Stimulated activated naive CD8-positive, alpha-beta T cell treated with anti-CD3 and anti-CD28 coated beads, Interleukin-15, amount 100 ng/mL, for 72 hours (primary cell): Measurements from ENCODE around the gene TRABD2B.

ENCODE experiments used
- ATAC-seq: fragments of 150-1000 bp; cut with Tn5 transposase; 2 replicates; pipeline ENCODE4 v1.10.0; 2021; ENCODE audit warnings: mild to moderate bottlenecking, moderate library complexity
- DNase-seq, 2 donors: peaks; one replicate each; pipeline ENCODE4 v3.0.0; 2021 to 2022
- H3K27ac Mint-ChIP-seq, 2 donors: one replicate each; pipeline ENCODE4 v1.8.0; 2022; ENCODE audit warnings: mild to moderate bottlenecking in 2 of 2, mixed read lengths in 2 of 2, moderate library complexity in 2 of 2
- H3K27me3 Mint-ChIP-seq: one replicate; pipeline ENCODE4 v1.8.0; 2022; ENCODE audit warnings: mixed read lengths
- H3K4me1 Mint-ChIP-seq: one replicate; pipeline ENCODE4 v1.8.0; 2022; ENCODE audit warnings: mild to moderate bottlenecking, mixed read lengths
- H3K4me3 Mint-ChIP-seq, 2 donors: one replicate each; pipeline ENCODE4 v1.8.0; 2022; ENCODE audit warnings: mild to moderate bottlenecking in 2 of 2, mixed read lengths in 2 of 2, moderate library complexity in 1 of 2
- H3K9me3 Mint-ChIP-seq, 2 donors: one replicate each; pipeline ENCODE4 v1.8.0; 2022; ENCODE audit warnings: mixed read lengths in 2 of 2

The TRABD2B gene

DNA sequence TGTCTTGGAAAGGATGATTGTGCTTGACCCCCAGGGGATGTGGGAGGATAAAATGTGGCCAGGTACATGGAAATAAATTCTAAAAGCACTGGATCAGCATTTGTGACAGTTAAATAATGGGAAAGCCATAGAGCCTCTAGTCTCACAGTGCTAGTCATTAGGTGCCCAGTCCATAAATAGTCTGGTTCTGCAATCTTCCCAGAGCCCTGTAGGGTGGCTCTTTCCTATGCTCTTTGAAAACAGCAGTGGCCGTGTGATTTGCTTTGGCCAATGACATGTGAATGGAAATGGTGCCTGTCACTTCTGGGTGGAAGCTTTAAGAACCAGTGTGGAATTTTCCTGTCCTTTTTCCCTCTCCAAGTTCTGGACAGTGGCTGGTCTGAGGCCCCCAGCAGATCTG is 113.2 kb downstream of the TRABD2B start:
- Mint-ChIP-seq H3K9me3 (no peaks in the 10 kb centered on the region), H3K27ac (no peak overlapping the region), H3K4me1 (no peaks in the 10 kb centered on the region), H3K27me3 (no peaks in the 10 kb centered on the region), H3K4me3 (no peak overlapping the region)
- ATAC-seq (no peak), DNase-seq (no peak)

DNA sequence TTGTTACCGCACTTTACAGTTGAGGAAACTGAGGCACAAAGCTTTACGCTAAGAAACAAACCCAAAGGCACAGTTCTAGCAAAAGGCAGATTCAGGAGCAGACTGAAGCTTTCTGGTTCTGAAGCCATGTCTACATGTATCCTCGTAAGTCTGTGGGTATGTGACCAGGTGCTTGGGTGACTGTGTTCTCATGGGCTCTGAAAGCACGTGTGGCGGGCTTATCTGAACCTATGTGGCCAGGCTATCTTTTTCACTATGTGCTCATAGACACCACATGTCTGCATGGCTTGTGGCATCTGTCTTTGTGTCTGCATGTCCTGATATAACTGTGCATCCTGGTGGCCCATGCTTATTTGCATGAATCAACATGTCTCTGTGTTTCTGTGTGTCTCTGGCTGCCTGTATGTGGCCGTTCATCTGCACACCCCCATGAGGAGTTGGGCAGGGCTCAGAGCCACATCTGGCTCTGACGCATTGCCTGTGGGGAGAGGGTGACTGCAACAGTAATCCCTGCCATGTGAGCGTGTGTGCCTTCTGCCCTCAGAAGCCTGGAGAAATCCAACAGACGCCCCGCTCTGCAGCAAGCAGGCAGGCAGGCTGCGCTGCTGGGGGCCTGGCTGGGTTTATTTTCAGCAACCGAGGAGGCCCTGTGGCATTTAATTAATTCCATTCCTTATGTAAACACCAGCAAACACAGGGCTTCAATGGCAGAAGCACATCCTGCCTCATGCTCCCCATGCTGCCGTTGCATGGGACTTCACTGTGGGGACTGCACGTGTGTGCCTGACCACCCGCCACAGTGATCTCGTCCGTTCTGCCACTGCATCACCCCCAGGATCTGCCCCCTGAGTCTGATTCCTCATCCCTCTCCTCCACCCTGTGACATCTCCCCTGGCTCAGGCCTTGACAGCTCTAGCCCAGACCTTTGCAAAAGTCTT is 115.4 kb downstream of the TRABD2B start:
- ATAC-seq (no peak), DNase-seq (no peak)
- no peaks in the 10 kb centered on the region for H3K9me3 Mint-ChIP-seq
- H3K4me1 Mint-ChIP-seq = no peaks in the 10 kb centered on the region
- H3K4me3 Mint-ChIP-seq = no peak overlapping the region
- peaks cover 1% of the 10 kb centered on the region for H3K27me3 Mint-ChIP-seq
- H3K27ac Mint-ChIP-seq = no peak overlapping the region

DNA sequence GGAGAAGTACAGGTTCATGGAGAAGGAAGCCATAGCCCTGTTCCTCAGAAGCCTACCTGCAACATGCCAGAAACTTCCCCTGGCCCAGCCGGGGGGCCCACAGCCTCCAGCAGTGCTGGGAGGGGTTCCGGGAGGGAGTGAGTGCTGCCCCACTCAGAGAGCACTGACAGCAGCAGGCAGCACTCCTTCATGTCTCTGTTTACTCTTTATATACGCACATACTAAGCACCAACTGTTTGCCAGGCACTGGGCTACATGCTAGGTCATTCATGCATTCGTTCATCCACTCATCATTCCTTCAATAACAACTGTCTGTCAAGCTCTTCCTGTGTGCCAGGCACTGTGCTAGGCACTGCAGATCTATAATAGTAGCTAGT is 120.6 kb downstream of the TRABD2B start:
- H3K27me3 Mint-ChIP-seq = peaks cover 5% of the 10 kb centered on the region
- H3K9me3 Mint-ChIP-seq = no peaks in the 10 kb centered on the region
- no peak overlapping the region for H3K27ac Mint-ChIP-seq
- ATAC-seq (peak; percentile 10), DNase-seq (no peak)
- no peak overlapping the region for H3K4me3 Mint-ChIP-seq
- no peaks in the 10 kb centered on the region for H3K4me1 Mint-ChIP-seq

DNA sequence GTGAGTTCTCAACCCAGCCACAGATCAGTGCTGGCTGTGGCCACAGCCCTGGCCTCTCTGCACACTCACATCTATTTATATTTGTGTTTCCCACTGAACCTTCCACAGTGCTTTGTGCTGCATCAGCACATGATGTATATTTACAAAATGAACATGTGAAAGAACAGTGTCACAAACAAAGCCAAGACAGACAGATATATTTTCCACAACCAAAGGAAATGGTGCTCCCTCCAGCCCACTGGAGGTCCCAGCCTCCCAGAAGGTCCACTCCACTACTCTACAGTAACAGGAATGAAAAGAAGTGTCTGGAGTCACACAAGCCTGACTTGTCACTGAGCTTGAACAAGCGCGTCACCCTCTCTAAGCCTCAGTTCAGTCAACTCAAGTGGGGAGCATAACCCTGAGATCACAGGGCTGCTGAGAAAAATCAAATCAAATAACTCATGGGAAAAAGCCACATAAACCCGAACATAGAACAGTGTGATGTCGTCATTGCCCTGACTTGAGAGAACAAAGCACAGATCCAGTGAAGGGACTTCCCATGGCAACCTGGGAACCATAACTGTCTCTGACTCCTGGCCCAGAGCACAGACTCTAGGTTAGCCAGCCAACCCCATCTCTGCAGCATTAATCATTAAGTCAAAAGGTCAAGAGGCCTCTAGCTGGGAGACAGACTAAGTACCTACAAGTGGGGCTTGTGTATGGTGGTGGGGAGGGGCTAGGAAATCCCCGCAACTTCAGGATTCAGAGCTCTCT is 121.2 kb downstream of the TRABD2B start:
- H3K4me1 Mint-ChIP-seq = no peaks in the 10 kb centered on the region
- peaks cover 5% of the 10 kb centered on the region for H3K27me3 Mint-ChIP-seq
- H3K4me3 Mint-ChIP-seq = no peak overlapping the region
- ATAC-seq (peak; percentile 22), DNase-seq (no peak)
- no peak overlapping the region for H3K27ac Mint-ChIP-seq
- no peaks in the 10 kb centered on the region for H3K9me3 Mint-ChIP-seq

DNA sequence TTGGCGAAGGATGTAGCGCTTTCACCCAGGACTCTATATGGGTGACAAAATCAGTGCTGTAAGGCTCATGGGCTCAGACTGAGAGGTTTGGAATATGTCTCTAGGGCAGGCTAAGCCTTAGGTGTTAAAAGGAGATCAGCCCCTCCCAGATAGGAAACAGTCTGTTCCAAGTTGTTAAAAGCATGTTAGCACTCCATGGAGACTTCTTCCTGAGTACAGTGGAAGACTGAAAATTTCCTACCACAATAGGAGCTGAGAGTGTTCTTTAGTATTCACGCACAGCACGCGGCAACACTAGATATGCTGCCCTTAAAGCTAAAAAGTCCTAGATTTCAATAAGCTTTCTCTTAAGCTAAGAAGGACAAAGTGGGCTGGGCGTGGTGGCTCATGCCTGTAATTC is 122.1 kb downstream of the TRABD2B start:
- DNase-seq (no peak), ATAC-seq (no peak)
- Mint-ChIP-seq H3K27ac (no peak overlapping the region), H3K27me3 (peaks cover 5% of the 10 kb centered on the region), H3K4me1 (no peaks in the 10 kb centered on the region), H3K9me3 (no peaks in the 10 kb centered on the region), H3K4me3 (no peak overlapping the region)

DNA sequence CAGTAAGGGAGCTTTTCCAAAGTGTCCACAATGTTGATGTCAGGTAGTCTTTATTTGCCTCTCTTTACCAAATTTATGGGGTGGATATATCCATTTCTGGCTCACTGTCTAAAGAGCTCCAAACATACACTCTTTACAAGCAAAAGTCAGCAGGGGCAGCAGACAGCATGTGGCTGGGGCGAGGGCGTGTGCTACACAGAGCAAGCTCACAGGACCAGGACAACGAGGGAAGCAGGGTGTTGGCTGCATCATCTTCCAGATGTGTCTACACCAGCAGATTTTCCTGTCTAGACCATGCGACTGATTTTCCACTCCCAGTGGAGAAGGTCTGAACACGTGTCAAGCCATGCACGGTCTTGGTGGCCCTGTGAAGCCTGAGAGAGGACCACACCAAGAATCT is 123.8 kb downstream of the TRABD2B start:
- H3K27ac Mint-ChIP-seq = no peak overlapping the region
- ATAC-seq (no peak), DNase-seq (no peak)
- peaks cover 5% of the 10 kb centered on the region for H3K27me3 Mint-ChIP-seq
- no peaks in the 10 kb centered on the region for H3K9me3 Mint-ChIP-seq
- H3K4me1 Mint-ChIP-seq = no peaks in the 10 kb centered on the region
- H3K4me3 Mint-ChIP-seq = no peak overlapping the region

DNA sequence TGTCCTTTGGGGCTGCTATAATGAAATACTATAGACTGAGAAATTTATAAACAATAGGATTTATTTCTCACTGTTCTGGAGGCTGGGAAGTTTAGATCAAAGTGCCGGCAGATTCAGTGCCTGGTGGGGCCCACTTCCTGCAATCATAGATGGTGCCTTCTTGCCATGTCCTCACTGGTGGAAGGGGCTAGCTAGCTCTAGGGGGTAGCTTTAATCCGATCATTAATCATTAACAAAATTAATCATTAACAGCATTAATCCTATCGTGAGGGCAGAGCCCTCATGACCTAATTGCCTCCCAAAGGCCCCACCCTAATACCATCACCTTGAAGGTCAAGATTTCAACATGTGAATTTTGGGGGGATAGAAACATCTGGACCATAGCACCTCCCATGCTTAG is 124.3 kb downstream of the TRABD2B start:
- Mint-ChIP-seq H3K9me3 (no peaks in the 10 kb centered on the region), H3K27ac (no peak overlapping the region), H3K4me1 (no peaks in the 10 kb centered on the region), H3K27me3 (peaks cover 5% of the 10 kb centered on the region), H3K4me3 (no peak overlapping the region)
- ATAC-seq = no peak
- no peak for DNase-seq

DNA sequence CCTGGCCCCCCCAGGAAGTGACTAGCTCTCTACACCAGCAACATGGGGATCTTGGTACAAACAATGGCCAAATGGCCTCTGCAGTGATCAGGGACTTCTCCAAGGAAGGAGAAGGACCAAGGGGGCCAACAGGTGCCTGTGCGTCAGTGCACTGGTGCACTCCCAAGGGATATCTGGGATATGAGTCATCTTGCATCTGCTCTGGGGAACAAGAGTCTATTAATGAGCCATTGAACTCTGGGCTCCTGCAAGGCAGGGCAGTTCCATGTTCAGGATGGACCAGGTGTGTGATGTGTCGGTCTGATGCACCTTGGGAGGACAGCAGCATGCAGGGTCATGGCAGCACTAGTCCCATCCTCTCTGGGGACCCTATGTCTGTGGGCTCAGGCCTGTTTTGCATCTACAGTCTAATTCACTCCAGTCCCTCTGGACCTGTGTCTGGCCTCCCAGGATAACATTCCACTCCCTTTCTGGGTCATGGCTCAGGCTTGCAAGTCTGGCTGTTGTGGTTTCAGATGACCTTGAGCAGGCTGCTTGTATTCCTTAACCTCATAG is 125.3 kb downstream of the TRABD2B start:
- no peaks in the 10 kb centered on the region for H3K9me3 Mint-ChIP-seq
- no peak overlapping the region for H3K27ac Mint-ChIP-seq
- peaks cover 5% of the 10 kb centered on the region for H3K27me3 Mint-ChIP-seq
- ATAC-seq = no peak
- no peaks in the 10 kb centered on the region for H3K4me1 Mint-ChIP-seq
- no peak overlapping the region for H3K4me3 Mint-ChIP-seq
- no peak for DNase-seq

DNA sequence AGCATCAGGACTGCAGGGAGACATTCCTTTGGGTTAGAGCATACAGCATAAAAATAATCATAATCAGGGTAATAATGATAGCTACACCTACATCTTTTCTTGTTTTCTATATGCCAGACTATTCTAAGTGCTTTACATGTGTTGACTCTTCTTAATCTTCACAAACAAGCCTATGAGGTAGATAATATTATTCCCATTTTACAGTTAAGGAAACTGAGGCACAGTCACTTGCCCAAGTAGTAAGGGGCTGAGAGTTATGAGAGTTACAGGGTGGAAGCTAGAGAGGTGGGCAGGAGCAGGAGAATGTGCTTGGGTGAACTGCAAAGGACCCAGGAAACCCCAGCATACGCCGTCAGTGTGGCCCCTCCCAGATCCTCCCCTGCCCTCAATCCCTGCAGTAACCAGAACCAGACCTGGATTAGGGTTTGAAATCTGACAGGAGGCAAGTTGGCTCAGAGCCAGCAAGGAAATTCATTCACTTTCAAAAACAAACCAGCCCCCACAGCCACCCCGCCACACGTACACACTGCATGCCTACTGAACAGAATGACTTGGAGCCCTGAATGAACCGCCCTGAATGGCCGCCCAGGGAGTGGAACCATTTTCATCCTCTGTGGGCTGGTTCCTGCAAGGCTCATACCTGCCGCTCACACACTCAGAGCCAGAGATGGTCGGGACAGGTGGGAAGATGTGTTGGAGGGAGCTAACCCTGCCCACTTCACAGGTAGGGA is 126.1 kb downstream of the TRABD2B start:
- H3K9me3 Mint-ChIP-seq = no peaks in the 10 kb centered on the region
- ATAC-seq (no peak), DNase-seq (no peak)
- H3K27ac Mint-ChIP-seq = peak overlapping the region in 1 of 2 donors; percentile 24
- no peak overlapping the region for H3K4me3 Mint-ChIP-seq
- H3K27me3 Mint-ChIP-seq = no peaks in the 10 kb centered on the region
- H3K4me1 Mint-ChIP-seq = no peaks in the 10 kb centered on the region

DNA sequence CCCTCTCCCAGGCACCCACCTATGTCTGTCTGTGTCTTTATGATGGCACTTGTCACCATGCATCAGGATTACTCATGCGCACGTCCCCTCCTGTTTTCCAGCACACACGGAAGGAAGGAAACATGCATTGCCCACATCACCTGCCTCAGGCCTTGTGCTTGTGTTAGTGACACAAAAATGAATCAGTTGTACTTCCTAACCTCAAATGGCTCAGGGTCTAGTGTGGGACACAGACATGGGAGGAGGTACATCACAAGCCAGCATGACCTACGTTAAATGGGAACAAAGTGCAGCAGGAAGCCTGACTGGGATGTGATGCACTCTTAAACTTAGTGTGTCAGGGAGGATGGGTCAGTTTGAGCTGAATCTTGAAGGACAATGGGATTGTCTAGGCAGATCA is 126.7 kb downstream of the TRABD2B start:
- Mint-ChIP-seq H3K9me3 (no peaks in the 10 kb centered on the region), H3K27me3 (no peaks in the 10 kb centered on the region), H3K27ac (no peak overlapping the region), H3K4me1 (no peaks in the 10 kb centered on the region), H3K4me3 (no peak overlapping the region)
- no peak for DNase-seq
- ATAC-seq = no peak

DNA sequence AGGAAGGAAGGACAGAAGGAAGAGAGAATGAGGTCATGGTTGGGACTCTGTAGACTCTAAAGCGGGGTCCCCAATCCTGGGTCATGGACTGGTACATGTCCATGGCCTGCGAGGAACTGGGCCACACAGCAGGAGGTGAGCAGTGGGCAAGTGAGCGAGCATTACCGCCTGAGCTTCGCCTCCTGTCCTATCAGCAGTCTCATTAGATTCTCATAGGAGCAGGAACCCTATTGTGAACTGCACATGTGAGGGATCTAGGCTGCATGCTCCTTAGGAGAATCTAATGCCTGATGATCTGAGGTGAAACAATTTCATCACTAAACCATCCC is 128.9 kb downstream of the TRABD2B start:
- no peak overlapping the region for H3K27ac Mint-ChIP-seq
- no peak for DNase-seq
- ATAC-seq = no peak
- H3K4me1 Mint-ChIP-seq = no peaks in the 10 kb centered on the region
- H3K9me3 Mint-ChIP-seq = no peaks in the 10 kb centered on the region
- no peaks in the 10 kb centered on the region for H3K27me3 Mint-ChIP-seq
- H3K4me3 Mint-ChIP-seq = no peak overlapping the region

DNA sequence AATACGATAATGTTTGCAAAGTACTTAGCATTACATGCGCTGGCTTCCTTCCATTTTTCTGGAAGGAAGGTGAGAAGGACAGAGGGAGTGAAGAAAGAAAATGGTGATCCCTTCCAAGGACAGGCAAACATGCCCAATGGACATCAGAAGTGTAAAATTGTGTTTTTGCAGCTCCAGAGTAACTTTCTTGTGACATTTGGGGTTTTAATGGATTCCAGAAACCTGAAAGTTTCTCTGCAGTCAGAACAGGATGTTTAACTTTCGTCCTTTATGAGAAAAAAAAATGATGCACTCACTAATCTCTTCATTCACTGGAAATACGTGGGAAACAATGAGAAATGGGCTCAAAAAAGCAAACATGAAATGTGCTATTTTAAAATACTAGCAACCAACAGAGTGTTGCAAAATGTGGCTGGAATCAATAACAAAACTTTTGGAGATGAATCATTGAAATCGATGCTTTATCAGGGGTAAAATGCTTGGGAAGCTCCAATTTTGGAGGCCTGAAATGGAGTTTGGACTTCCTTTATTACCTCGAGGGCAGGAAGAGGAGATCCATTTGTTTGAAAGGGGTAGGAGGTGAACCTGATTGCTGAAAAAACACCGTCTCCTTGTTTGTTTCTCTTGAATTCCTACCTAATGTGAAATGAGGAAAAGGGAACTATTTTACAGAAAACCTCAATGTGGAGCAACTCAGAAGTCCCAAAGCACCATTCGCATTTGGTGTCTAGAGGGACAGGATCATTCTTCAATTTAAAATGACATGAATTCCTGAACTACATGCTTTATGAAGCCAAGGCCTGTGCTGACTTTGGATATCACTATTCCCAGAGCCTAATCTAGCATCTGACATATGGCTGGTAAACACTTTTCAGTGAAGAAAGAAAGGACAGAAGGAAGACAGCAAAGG is 129.5 kb downstream of the TRABD2B start:
- no peaks in the 10 kb centered on the region for H3K27me3 Mint-ChIP-seq
- H3K27ac Mint-ChIP-seq = no peak overlapping the region
- no peak overlapping the region for H3K4me3 Mint-ChIP-seq
- ATAC-seq = no peak
- H3K4me1 Mint-ChIP-seq = no peaks in the 10 kb centered on the region
- no peaks in the 10 kb centered on the region for H3K9me3 Mint-ChIP-seq
- no peak for DNase-seq

DNA sequence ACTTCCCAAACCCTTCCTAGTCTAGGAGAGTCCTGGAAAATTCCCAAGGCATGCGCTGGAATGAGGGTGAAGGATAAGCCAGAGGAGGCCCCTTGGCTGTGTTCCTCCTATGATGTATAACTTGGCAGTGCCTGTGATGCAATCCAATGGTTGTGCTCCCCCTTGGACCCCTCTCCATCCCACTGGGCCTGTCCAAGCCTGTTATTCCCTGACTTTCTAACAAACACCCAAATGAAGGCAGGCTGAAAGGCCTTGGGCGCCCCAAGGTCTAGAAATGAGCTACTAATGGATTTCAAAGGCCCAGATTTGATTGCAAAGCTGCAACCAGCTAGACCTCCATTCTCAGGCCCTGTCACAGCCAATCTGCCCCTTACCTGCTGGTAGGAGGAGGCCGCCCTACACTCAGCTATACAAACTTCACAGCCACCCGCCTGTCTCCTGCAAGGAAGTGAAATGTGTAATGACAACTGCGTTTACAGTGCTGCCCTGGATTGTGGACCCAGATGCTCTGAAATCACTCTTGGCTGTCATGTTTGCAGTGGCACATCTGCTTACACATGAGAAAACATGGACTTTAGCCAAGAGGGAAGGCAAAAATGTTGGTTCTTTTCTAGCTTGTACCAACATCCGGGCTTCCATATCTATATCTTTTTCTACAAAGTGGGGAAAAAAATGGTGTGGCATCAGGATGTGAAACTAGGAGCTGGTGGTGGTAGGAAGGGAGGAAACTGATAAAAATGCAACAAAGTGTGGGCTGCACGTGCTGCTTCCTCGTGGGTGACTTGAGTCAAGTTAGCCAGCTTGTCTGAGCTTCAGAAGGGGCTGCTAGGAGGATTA is 130.4 kb downstream of the TRABD2B start:
- ATAC-seq = no peak
- H3K4me1 Mint-ChIP-seq = no peaks in the 10 kb centered on the region
- no peaks in the 10 kb centered on the region for H3K27me3 Mint-ChIP-seq
- H3K4me3 Mint-ChIP-seq = no peak overlapping the region
- no peaks in the 10 kb centered on the region for H3K9me3 Mint-ChIP-seq
- no peak for DNase-seq
- H3K27ac Mint-ChIP-seq = no peak overlapping the region

DNA sequence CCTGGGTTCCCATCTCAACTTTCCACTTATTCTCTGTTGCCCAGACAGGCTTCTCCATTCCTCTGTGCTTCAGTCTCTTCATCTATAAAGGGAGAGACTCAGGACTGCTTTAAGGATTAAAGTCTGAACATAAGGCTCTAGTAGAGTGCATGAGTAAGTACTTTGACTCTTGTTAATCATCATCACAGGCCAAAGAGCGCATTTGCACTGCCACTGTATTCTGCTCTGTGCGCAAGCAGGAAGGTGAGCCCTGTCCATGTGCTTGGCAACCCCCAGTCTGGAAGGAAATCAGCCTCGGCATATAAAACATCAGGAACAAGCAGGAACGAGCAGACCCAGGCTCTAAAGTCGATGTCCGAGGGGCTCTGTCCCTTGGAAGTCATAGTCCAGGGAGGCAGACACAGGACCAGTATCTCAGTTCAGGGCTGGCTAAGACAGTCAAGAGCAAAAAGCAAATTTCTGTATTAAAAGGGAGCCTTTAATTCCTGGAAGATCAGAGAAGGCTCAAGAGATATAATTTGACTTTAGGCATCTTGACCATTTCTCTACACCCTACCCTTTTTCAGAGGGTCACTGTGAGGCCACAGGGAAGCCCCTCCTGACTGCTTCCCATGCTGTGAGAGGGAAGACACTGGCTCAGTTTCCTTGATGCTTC is 131.2 kb downstream of the TRABD2B start:
- peaks cover under 1% of the 10 kb centered on the region for H3K27me3 Mint-ChIP-seq
- no peak for DNase-seq
- H3K9me3 Mint-ChIP-seq = no peaks in the 10 kb centered on the region
- H3K4me1 Mint-ChIP-seq = no peaks in the 10 kb centered on the region
- no peak overlapping the region for H3K4me3 Mint-ChIP-seq
- H3K27ac Mint-ChIP-seq = no peak overlapping the region
- no peak for ATAC-seq
